HG02852 (cell line): ENCODE measurements around the gene CDH6.

ENCODE experiments used
- ATAC-seq: cut with Tn5 transposase; IDR thresholded peaks from one replicate; pipeline ENCODE4 v1.9.1; 2021; ENCODE audit warnings: mild to moderate bottlenecking, moderate library complexity; ENCODE audit not compliant: unreplicated experiment

The CDH6 gene

GRCh38 chr5:31244921-31245320 lies 51.4 kb downstream of the CDH6 start:
- no peak for ATAC-seq

- no peak for ATAC-seq
These were observed 53.9 kb downstream of the CDH6 start for GRCh38 chr5:31247381-31247780.

- ATAC-seq = no peak
These were observed 56.7 kb downstream of the CDH6 start for GRCh38 chr5:31250201-31250600.

GRCh38 chr5:31251032-31251431 lies 57.5 kb downstream of the CDH6 start:
- ATAC-seq = no peak

- no peak for ATAC-seq
These were observed 61.6 kb downstream of the CDH6 start for GRCh38 chr5:31255041-31255440.

- no peak for ATAC-seq
These were observed 74.8 kb downstream of the CDH6 start for GRCh38 chr5:31268256-31268655.

- no peak for ATAC-seq
These were observed 75.2 kb downstream of the CDH6 start for GRCh38 chr5:31268686-31269085.

- no peak for ATAC-seq
These were observed 75.8 kb downstream of the CDH6 start for GRCh38 chr5:31269259-31269658.

- ATAC-seq = no peak
These were observed 76.9 kb downstream of the CDH6 start for GRCh38 chr5:31270396-31270795.

- ATAC-seq = no peak
These were observed 78.1 kb downstream of the CDH6 start for GRCh38 chr5:31271567-31271966.

GRCh38 chr5:31273161-31273560 lies 79.7 kb downstream of the CDH6 start:
- ATAC-seq = no peak

- ATAC-seq = peak; percentile 89
These were observed 80.3 kb downstream of the CDH6 start for GRCh38 chr5:31273631-31274378.

GRCh38 chr5:31280210-31280609 lies 86.7 kb downstream of the CDH6 start:
- ATAC-seq = no peak

- no peak for ATAC-seq
These were observed 89.8 kb downstream of the CDH6 start for GRCh38 chr5:31283326-31283725.

GRCh38 chr5:31285025-31285424 lies 91.5 kb downstream of the CDH6 start:
- no peak for ATAC-seq

- no peak for ATAC-seq
These were observed 94.5 kb downstream of the CDH6 start for GRCh38 chr5:31287985-31288384.

- ATAC-seq = no peak
These were observed 95.9 kb downstream of the CDH6 start for GRCh38 chr5:31289429-31289828.

GRCh38 chr5:31291323-31291854 lies 97.9 kb downstream of the CDH6 start:
- no peak for ATAC-seq

- no peak for ATAC-seq
These were observed 107.0 kb downstream of the CDH6 start for GRCh38 chr5:31300501-31300900.

GRCh38 chr5:31301833-31302232 lies 108.3 kb downstream of the CDH6 start:
- ATAC-seq = no peak

- no peak for ATAC-seq
These were observed 110.2 kb downstream of the CDH6 start for GRCh38 chr5:31303688-31304087.

- no peak for ATAC-seq
These were observed 124.2 kb downstream of the CDH6 start for GRCh38 chr5:31317665-31318064.

- ATAC-seq = no peak
These were observed 125.8 kb downstream of the CDH6 start for GRCh38 chr5:31319335-31319734.
